HUES6 (cell line): ENCODE results near the gene MB.

ENCODE experiments used
- H3K27ac ChIP-seq: 2 replicates; pipeline ENCODE4 v1.7.0; 2013; ENCODE audit warnings: low read depth, mild to moderate bottlenecking, low read length, inconsistent platforms
- H3K27me3 ChIP-seq: 2 replicates; pipeline ENCODE4 v1.6.1; 2013; ENCODE audit warnings: low read length; ENCODE audit not compliant: control insufficient read depth, insufficient read depth
- H3K36me3 ChIP-seq: 2 replicates; pipeline ENCODE4 v1.6.1; 2013; ENCODE audit warnings: low read length; ENCODE audit not compliant: control insufficient read depth, insufficient read depth
- H3K4me1 ChIP-seq: 2 replicates; pipeline ENCODE4 v1.6.1; 2013; ENCODE audit warnings: low read length; ENCODE audit not compliant: control insufficient read depth, insufficient read depth
- H3K4me3 ChIP-seq: 2 replicates; pipeline ENCODE4 v1.5.1; 2013; ENCODE audit warnings: low read depth, low read length
- H3K9ac ChIP-seq: one replicate; pipeline ENCODE4 v1.6.1; 2013; ENCODE audit warnings: mild to moderate bottlenecking, low read length
- H3K9me3 ChIP-seq: 2 replicates; pipeline ENCODE4 v1.6.1; 2013; ENCODE audit warnings: low read depth, low read length; ENCODE audit not compliant: control insufficient read depth, insufficient read depth

The MB gene

DNA sequence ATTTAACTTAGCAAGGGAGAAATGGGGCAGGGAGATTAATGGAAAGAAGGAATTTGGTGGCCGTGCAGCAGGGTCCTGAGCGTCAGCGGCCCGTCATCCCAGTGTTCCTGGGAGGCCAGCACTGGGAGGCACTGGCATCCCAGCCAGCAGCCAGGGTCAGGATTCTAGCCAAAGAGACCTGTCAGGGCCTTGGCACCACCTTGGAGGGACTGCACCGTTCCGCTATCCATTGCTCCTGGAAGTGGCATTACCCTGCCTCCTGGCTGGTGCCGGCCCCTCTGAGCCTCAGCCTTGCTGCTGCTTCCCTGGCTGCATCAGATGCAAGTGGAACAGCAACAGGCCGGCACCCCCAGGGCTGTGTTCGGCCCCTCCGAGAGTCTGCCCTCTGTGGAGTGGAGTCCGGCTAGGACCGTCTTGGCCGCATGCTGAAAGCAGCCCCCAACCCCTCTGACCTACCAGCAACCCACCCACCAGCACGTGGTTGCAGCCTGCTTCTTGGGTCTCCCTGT, 46.4 kb downstream of the MB start:
- H3K9me3 ChIP-seq = no peaks in the 10 kb centered on the region
- no peak overlapping the region for H3K9ac ChIP-seq
- no peaks in the 10 kb centered on the region for H3K27me3 ChIP-seq
- no peaks in the 10 kb centered on the region; the same call in 1 of the 2 replicates for H3K4me1 ChIP-seq
- H3K4me3 ChIP-seq = no peak overlapping the region
- no peaks in the 10 kb centered on the region for H3K36me3 ChIP-seq
- no peak overlapping the region for H3K27ac ChIP-seq

DNA sequence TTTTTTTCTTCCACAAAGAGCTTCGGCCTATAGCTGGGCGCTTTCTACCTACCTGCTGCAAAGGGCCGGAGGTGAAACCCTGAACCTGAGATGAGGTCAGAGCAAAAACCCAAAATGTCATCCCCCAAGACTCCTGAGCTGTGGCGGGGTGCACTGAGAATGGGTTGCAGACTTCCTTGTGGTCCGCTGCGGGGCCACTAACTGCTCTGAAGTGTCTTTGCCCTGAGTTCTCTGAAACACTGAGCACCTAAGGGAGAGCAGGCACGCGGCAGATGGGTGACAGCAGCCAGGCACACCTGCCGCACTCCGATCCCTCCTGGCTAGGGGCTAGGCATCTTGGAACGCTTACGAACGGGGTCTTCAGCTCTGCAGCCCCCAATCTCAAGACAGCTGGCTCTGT, 47.2 kb downstream of the MB start:
- Histone ChIP-seq H3K27ac (no peak overlapping the region), H3K9ac (no peak overlapping the region), H3K4me1 (no peaks in the 10 kb centered on the region; the same call in 1 of the 2 replicates), H3K27me3 (no peaks in the 10 kb centered on the region), H3K4me3 (no peak overlapping the region), H3K9me3 (no peaks in the 10 kb centered on the region), H3K36me3 (no peaks in the 10 kb centered on the region)

DNA sequence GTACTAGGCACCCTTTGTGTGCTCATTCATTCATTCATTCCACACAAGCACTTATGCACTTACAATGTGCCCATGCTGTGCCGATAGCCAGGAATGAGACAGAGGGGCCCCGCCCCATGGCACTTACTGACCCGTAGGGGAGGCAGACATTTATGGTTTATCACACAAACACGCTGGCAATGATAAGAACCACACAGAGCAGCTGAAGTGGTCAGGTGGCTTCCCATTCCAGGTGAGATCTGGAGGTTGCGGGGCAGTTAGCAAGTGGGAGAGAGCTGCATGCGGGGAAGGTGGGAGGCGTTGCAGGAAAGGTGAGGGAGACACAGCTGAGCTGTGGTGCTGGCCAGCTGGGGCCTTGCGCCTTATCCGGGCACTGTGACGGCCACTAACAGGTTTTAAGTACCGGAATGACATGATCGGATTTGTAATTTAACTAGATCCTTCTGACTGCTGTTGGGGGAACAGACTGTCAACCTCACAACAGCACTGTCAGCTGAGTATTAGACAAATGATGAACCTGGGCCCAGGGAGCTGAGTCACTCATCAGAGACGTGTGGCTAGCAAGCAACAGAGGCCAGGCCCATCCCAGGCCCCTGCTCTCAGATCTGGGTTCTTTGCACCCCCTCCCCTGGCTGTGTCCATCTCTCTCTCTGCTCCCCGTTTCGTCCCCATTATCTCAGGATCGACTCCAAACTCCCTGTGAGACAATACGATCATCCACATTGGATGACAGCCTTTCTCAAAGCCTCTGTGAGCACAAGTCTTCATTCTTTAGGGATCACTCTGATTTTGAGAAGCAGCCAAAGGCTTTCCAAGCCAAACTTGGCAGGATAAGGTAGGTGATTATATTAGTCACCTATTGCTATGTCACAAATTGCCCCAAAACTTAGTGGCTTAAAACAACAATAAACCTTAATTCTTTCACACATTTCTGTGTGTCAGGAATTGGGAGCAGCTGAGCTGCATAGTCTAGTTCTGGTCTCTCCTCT, 48.1 kb downstream of the MB start:
- no peak overlapping the region for H3K27ac ChIP-seq
- H3K4me3 ChIP-seq = no peak overlapping the region
- no peaks in the 10 kb centered on the region for H3K9me3 ChIP-seq
- no peak overlapping the region for H3K9ac ChIP-seq
- no peaks in the 10 kb centered on the region for H3K36me3 ChIP-seq
- H3K27me3 ChIP-seq = no peaks in the 10 kb centered on the region
- no peaks in the 10 kb centered on the region; the same call in 1 of the 2 replicates for H3K4me1 ChIP-seq

DNA sequence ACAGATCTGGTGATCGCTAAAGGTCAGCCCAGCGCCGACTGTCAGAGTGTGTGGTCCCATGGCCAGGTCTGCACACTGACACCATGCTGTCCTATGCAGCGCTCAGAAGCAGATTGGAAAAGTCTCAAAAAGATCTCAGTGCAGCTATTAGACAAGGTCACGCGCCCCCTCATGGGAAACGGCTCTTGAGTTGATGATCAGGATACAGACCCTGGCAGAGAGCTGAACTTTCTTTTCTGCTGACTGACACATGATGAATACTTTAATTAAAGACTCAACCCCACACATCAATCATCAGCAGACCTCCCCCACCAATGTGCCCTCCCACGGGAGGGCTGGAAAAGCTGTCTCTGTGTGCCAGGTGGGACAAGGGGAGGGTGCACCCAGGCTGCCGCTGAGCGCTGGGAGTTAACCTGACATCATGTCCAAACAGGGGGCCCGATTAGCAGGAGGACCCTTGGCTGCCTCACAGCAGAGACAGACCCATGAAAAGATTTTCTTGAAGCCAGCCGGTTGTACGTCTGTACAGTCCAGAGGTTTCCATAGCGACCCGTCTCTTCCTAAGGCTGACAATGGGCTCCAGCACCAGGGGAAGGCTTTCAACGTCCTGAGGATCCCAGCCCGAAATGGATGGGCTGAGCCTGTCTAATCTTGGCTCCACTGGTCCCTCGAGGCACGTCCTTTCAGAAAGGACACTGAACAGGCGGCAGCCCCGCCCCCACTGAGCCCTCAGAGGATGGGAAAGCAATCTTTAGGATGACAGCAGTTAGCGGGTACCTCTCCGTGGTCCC, 49.6 kb downstream of the MB start:
- no peaks in the 10 kb centered on the region for H3K27me3 ChIP-seq
- H3K4me3 ChIP-seq = no peak overlapping the region
- H3K4me1 ChIP-seq = peaks cover 8% of the 10 kb centered on the region
- no peak overlapping the region for H3K27ac ChIP-seq
- H3K9ac ChIP-seq = no peak overlapping the region
- H3K36me3 ChIP-seq = no peaks in the 10 kb centered on the region
- H3K9me3 ChIP-seq = no peaks in the 10 kb centered on the region

DNA sequence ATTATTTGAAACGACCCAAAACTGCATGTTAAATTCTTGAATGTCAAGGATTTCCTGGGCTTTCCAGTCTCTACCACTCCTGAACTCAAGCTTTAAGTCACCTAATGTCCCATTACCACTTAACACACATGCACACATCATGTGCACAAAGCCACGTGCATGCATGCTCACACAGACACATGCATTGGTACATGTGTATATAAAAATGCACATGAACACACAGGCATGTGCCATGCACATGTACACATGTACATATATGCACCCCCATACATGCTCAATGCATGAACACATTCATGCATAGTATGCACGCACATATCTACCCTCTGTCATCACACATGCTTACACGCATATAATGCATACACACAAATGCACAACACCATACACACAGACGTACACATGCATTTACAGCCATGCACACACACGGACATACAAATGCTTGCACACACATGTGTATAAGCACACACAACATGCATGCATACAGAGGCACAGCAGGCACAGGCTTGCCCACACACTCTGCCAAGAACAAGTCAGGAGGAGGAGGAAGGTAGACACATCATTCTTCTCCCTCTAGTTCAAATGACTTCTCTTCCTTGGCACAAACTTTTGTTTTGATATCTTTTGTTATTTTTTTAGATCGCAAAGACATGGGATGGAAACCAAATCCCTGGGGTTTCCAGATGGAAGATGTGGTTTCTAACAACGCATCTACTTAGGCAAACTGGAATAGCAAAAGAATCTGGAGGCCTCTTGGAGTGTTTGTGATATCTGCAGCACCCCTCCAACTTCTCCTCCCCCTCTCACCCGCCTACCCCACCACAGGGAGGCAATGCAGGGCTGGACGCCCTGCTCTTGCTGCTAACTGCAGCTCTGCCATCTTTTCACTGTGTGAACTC, 51.9 kb downstream of the MB start:
- Histone ChIP-seq H3K27me3 (no peaks in the 10 kb centered on the region), H3K36me3 (no peaks in the 10 kb centered on the region), H3K4me3 (no peak overlapping the region), H3K9ac (no peak overlapping the region), H3K9me3 (no peaks in the 10 kb centered on the region), H3K27ac (no peak overlapping the region), H3K4me1 (peaks cover 19% of the 10 kb centered on the region)

DNA sequence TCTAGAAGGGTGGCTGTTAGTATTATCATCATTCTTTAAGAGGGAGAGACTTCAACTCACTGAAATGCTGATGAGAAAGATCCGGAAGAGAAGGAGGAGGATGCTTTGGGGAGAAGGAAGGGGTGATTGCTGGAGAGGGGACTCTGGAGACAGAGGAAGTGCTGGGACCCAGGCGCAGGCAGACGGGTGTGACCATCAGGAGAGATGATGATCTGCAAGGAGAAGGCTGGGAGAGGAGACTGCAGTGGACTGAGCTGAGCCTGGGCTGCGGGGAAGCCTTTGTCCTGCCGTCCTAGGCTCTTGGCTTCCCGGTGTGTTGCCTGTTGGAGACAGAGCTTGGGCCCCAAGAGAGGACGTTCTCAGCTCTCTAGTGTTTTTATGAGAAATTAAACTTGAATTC, 53.9 kb downstream of the MB start:
- Histone ChIP-seq H3K27me3 (no peaks in the 10 kb centered on the region), H3K27ac (no peak overlapping the region), H3K4me3 (no peak overlapping the region), H3K4me1 (peaks cover 22% of the 10 kb centered on the region), H3K9ac (peak overlapping the region; percentile 7), H3K36me3 (no peaks in the 10 kb centered on the region), H3K9me3 (no peaks in the 10 kb centered on the region; the same call in 1 of the 2 replicates)

DNA sequence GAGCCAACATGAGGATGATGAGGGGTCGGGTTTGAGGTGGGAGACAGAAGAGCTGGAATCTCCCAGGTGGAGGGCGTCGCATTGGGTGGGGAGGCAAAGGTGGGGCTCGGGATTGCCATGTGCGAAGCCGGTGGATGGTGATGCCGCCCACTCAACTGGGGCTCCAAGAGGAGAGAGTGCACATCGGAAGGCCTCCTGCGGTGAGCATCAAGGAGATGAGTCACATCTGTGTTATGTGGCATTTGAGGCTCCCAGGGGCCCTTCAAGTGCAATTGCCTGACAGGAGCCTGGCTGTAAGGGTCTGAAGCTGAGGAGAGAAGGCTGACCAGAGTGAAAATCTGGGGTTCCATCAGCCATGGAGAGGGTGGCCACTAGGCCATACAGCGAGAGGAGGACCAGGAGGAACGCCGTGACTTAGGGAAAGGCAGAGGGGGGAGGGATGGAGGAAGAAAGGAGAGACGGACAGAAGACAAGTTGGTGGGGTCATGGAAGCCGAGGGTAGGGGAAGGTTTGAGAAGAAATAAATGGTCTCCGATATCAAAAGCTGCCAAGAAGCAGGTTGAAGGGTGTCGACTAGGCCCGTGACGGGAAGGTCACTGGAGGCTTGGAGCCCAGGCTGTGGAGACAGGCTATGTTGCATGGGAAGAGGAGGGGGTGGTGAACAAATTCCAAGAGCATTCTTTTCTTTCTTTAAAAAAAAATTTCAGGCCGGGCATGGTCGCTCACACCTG, 55.2 kb downstream of the MB start:
- peak overlapping the region; percentile 62 for H3K9ac ChIP-seq
- no peaks in the 10 kb centered on the region; the same call in 1 of the 2 replicates for H3K9me3 ChIP-seq
- H3K4me3 ChIP-seq = peak overlapping the region; percentile 38; the same call in 1 of the 2 replicates
- H3K4me1 ChIP-seq = peaks cover 22% of the 10 kb centered on the region
- no peaks in the 10 kb centered on the region for H3K27me3 ChIP-seq
- H3K36me3 ChIP-seq = no peaks in the 10 kb centered on the region
- H3K27ac ChIP-seq = peak overlapping the region; percentile 3; the same call in 1 of the 2 replicates

DNA sequence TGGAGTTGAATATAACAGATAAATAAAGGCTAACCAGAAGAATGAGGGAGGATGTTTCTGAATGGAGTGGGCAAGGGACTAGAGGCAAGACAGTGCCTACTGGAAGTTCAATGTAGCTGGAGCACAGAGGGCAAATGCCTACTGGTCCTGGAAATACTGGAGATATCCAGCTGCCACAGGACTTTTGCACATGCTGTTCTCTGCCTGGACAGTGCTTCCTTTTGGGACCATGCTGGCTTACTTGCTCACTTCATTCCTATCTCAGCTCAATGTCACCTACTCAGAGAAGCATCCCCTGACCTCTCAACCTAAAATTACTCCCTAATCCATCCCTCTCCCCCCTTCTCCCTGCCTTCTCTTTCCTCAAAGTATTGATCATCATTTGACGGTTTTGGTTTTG, 56.3 kb downstream of the MB start:
- Histone ChIP-seq H3K27me3 (no peaks in the 10 kb centered on the region), H3K36me3 (no peaks in the 10 kb centered on the region), H3K9me3 (no peaks in the 10 kb centered on the region; the same call in 1 of the 2 replicates), H3K27ac (no peak overlapping the region), H3K4me3 (no peak overlapping the region), H3K4me1 (peaks cover 22% of the 10 kb centered on the region), H3K9ac (no peak overlapping the region)

DNA sequence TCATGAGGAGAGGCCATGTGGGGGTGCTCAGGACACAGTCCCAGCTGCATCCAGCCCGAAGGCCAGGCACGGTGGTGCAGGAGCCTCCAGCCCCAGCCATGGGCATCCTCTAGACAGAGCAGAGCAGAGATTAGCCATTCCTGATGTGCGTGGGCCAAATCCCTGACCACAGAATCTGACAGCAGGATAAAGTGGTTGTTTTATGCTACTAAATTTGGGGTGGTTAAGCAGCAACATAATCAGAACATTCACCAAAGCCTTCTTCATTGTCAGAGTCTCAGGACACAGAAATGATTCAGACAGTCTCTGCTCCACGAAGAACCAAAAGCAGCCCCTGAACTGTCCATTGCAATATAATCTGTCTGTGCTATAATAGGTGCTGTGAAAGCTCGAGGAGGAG, 56.8 kb downstream of the MB start:
- no peaks in the 10 kb centered on the region; the same call in 1 of the 2 replicates for H3K9me3 ChIP-seq
- H3K9ac ChIP-seq = no peak overlapping the region
- H3K4me1 ChIP-seq = peaks cover 25% of the 10 kb centered on the region
- no peak overlapping the region for H3K4me3 ChIP-seq
- H3K27me3 ChIP-seq = no peaks in the 10 kb centered on the region
- H3K27ac ChIP-seq = no peak overlapping the region
- no peaks in the 10 kb centered on the region for H3K36me3 ChIP-seq
